ENCODE data around the gene KRTAP5-9. TPM values are rescaled to one million over a fixed set of nuclear protein-coding genes. Genes with fewer than 3 reads are reported as not detected.
"Not testable (repeated sequence)": the region's sequence is repeated elsewhere in the genome, so short reads cannot be mapped to it uniquely, and the experiment has no call there.

Gene KRTAP5-9
- total and polyA plus RNA-seq, 2 donors: 0.54 TPM; not detected in 1

DNA sequence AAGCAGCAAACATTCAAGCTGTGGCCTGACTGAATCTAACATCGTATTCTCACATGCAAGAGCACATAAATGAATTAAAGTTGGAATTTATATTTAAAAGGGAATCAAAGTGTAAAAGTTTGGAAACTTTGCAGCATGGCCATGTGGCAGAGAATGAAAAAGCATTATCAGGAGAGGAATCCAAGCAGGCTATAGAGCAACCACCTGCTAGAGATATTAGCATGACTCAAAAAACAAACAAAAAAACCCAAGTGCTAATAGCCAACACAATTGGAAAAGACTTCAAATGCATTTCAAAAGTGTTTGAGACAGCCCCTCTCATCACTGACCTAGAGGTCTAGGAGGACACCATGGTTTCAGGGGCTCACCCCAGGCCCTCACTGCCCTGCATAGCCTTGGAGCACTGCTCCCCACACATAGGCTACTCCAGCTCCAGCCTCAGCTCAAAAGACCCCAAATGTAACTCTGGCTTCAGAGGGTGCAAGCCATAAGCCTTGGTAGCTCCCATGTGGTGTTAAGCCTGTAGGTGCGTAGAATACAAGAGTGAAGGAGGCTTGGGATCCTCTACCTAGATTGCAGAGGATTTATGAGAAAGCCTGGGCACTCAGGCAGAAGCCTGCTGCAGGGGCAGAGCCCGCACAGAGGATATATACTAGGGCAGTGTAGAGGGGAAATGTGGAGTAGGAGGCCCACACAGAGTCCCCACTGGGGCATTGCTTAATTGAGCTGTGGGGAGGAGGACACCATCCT lies 22.9 kb upstream of the KRTAP5-9 start:
- no peaks in the 10 kb centered on the region for H3K4me1 ChIP-seq (ENCODE audit: insufficient read depth)
- WGBS: 63% methylated on average over 3 of the region's 3 CpGs
- H3K36me3 ChIP-seq (ENCODE audit: insufficient read depth): no peaks in the 10 kb centered on the region
- no peak overlapping the region for H3K27ac ChIP-seq (ENCODE audit: low read depth)
- H3K4me3 ChIP-seq (ENCODE audit: low read depth, low read length): no peak overlapping the region
- no peak for DNase-seq (ENCODE audit: extremely low spot score)

DNA sequence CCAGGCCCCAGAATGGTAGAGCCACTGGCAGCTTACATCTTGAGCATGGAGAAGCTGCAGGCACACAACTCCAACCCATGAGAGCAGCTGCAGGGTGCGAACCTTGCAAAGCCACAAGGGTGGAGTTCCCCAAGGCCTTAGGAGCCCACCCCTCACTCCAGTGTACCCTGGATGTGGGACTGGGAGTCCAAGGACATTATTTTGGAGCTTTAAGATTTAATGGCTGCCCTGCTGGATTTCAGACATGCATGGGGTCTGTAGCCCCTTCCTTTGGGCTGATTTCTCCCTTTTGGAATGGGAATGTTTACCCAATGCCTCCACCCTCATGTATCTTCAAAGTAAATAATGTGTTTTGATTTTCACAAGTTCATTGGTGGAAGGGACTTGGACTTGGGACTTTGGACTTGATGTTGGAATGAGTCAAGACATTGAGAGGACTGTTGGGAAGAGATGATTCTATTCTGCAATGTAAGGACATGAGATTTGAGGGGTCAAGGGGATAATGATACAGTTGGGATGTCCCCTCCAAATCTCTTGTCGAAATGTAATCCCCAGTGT lies 22.2 kb upstream of the KRTAP5-9 start:
- Histone ChIP-seq H3K36me3 (ENCODE audit: insufficient read depth) (no peaks in the 10 kb centered on the region), H3K27ac (ENCODE audit: low read depth) (no peak overlapping the region), H3K4me3 (ENCODE audit: low read depth, low read length) (no peak overlapping the region), H3K4me1 (ENCODE audit: insufficient read depth) (no peaks in the 10 kb centered on the region)
- no peak for DNase-seq (ENCODE audit: extremely low spot score)
- 71% methylated on average over 2 of the region's 2 CpGs for WGBS

DNA sequence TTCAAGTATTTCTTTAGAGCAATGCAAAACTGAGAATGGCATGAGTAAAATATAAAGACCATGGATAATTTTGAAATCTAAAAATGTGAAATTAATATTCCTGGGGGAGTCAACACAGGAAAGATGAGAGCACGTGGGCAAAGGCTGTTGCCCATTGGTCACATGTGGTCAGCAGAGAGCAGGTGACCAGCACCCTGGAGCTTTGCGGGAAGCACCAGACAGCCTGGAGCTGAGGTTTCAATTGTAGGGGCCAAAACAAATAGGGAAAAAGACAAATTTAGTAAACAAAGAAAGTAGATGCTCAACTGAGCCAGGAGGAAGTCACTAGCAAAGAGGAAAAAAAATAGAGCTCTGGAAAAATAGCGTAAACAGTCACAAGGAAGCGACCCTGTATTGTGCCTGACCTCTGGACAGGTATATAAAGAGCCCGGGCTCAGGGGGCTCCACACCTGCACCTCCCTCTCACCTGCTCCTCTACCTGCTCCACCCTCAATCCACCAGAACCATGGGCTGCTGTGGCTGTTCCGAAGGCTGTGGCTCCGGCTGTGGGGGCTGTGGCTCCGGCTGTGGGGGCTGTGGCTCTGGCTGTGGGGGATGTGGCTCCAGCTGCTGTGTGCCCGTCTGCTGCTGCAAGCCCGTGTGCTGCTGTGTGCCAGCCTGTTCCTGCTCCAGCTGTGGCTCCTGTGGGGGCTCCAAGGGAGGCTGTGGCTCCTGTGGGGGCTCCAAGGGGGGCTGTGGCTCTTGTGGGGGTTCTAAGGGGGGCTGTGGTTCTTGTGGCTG lies 21.2 kb upstream of the KRTAP5-9 start, which contains the start of gene KRTAP5-7:
Gene KRTAP5-7 (plus strand): TSS at position 472 of the 780 bp plus-strand sequence. CDS start 34 bp downstream, at position 506.
- not testable (repeated sequence) for H3K36me3 ChIP-seq (ENCODE audit: insufficient read depth); DNase-seq (ENCODE audit: extremely low spot score); H3K27ac ChIP-seq (ENCODE audit: low read depth); H3K4me1 ChIP-seq (ENCODE audit: insufficient read depth); H3K4me3 ChIP-seq (ENCODE audit: low read depth, low read length)
- 61% methylated on average over 10 of the region's 10 CpGs for WGBS

DNA sequence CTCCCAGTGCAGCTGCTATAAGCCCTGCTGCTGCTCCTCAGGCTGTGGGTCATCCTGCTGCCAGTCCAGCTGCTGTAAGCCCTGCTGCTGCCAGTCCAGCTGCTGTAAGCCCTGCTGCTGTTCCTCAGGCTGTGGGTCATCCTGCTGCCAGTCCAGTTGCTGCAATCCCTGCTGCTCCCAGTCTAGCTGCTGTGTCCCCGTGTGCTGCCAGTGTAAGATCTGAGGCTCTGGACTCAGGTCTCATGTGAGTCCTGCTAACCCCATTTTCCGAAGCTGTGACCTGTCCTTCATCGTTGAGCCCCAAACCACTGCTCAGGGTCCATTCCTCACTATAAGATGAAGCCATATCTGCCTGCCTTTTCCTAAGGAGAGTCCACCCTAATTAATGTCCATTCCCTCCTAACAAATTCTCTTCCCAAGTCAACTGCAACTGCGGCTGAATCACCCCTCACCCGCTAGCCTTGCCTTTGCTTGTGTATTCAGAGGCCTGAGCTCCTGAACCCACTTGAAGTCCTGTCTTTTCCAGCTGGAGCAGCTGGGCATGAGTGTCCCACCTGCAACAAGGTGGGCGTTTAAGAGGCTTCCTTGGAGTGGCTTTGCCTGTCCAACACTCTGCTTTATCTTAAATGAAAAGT lies 20.5 kb upstream of the KRTAP5-9 start:
- no peak overlapping the region for H3K4me3 ChIP-seq (ENCODE audit: low read depth, low read length)

DNA sequence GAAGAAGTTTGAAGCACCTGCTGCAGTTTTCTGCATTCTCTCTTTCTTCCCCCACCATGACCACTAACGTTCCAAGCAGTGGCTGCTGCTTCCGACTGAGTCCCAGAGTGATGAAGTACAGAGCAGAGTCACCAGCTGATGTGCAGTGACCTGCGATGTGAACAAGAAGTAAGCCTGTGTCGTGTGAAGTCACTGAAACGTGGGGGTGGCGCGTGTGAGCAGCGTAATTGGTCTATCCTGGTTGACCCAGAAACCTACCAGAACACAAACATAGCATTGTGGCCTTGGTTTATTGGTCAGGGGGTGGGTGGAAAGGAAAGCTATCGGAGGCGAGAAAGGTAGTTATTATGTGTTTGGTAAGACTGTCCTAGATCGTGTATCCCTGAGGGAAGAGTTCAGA lies 17.6 kb upstream of the KRTAP5-9 start:
- no peak for DNase-seq (ENCODE audit: extremely low spot score)
- 81% methylated on average over 11 of the region's 11 CpGs for WGBS

More for the DNA sequence above, 20.5 kb upstream of the KRTAP5-9 start:
- Histone ChIP-seq H3K27ac (ENCODE audit: low read depth) (no peak overlapping the region), H3K4me1 (ENCODE audit: insufficient read depth) (no peaks in the 10 kb centered on the region), H3K36me3 (ENCODE audit: insufficient read depth) (no peaks in the 10 kb centered on the region)
- WGBS: 84% methylated on average over 6 of the region's 6 CpGs
- DNase-seq (ENCODE audit: extremely low spot score): no peak

DNA sequence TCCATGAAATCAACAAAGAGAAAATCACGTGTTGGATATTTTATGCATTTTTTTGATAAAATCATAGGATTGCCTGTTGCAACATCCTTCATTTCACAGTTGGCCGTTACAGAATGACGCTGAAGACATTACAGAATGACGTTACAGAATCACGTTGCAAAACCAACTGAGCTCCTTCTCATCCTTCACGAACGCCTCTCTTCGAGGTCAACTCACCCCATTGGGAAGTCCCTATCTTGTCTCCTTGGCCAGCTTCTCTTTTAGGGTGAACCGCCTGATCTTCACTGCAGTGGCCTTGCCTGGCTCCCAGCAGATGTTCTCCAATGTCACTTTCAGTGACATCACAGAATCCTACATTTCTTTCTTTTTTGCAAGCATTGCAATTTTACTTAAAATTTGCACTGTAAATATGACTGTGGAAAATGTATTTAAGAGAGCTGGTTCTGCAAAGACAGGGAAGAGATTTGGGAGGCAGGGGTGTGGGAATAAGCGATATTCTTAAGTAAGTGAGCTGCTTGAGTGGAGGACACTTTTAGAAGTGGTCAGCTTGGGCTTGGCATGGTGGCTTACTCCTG lies 16.1 kb upstream of the KRTAP5-9 start:
- no peaks in the 10 kb centered on the region for H3K4me1 ChIP-seq (ENCODE audit: insufficient read depth)

More for the DNA sequence above, 17.6 kb upstream of the KRTAP5-9 start:
- Histone ChIP-seq H3K36me3 (ENCODE audit: insufficient read depth) (no peaks in the 10 kb centered on the region), H3K4me3 (ENCODE audit: low read depth, low read length) (no peak overlapping the region), H3K4me1 (ENCODE audit: insufficient read depth) (no peaks in the 10 kb centered on the region), H3K27ac (ENCODE audit: low read depth) (no peak overlapping the region)

DNA sequence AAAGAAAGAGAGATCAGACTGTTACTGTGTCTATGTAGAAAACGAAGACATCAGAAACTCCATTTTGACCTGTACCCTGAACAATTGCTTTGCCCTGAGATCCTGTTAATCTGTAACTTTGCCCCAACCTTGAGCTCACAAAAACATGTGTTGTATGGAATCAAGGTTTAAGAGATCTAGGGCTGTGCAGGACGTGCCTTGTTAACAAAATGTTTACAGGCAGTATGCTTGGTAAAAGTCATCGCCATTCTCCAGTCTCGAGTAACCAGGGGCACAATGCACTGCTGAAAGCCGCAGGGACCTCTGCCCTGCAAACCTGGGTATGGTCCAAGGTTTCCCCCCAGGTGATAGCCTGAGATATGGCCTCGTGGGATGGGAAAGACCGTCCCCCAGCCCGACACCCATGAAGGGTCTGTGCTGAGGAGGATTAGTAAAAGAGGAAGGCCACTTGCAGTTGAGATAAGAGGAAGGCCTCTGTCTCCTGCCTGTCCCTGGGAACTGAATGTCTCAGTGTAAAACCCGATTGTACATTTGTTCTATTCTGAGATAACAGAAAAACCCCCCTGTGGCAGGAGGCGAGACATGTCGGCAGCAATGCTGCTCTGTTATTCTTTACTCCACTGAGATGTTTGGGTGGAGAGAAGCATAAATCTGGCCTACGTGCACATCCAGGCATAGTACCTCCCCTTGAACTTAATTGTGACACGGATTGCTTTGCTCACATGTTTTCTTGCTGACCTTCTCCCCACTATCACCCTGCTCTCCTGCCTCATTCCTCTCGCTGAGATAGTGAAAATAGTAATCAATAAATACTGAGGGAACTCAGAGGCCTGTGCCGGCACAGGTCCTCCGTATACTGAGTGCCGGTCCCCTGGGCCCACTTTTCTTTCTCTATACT lies 13.3 kb upstream of the KRTAP5-9 start:
- H3K4me1 ChIP-seq (ENCODE audit: insufficient read depth); DNase-seq (ENCODE audit: extremely low spot score); H3K27ac ChIP-seq (ENCODE audit: low read depth); H3K4me3 ChIP-seq (ENCODE audit: low read depth, low read length); H3K36me3 ChIP-seq (ENCODE audit: insufficient read depth): not testable (repeated sequence)
- WGBS: 60% methylated on average over 17 of the region's 17 CpGs

More for the DNA sequence above, 16.1 kb upstream of the KRTAP5-9 start:
- 79% methylated on average over 10 of the region's 10 CpGs for WGBS
- H3K4me3 ChIP-seq (ENCODE audit: low read depth, low read length): no peak overlapping the region
- DNase-seq (ENCODE audit: extremely low spot score): no peak
- no peaks in the 10 kb centered on the region for H3K36me3 ChIP-seq (ENCODE audit: insufficient read depth)
- no peak overlapping the region for H3K27ac ChIP-seq (ENCODE audit: low read depth)

DNA sequence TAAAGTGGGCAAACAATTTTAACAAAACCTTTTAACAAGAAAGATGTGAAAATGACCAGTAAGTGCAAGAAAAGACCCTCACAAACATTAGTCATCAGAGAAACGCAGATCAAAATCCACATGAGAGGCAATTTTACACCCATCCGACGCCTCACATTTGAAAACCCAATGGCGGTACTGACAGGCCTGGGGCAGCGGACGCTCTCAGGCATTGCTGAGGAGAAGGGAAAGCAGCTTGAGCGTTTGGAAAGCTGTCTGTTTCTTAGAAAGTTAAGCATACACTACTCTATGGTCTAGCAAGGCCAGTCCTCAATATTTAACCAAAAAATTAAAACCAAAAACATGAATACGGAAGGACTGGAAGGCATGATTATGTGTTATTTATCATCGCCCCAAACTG lies 12.4 kb upstream of the KRTAP5-9 start:
- WGBS: 97% methylated on average over 9 of the region's 9 CpGs
- H3K4me3 ChIP-seq (ENCODE audit: low read depth, low read length): no peak overlapping the region

DNA sequence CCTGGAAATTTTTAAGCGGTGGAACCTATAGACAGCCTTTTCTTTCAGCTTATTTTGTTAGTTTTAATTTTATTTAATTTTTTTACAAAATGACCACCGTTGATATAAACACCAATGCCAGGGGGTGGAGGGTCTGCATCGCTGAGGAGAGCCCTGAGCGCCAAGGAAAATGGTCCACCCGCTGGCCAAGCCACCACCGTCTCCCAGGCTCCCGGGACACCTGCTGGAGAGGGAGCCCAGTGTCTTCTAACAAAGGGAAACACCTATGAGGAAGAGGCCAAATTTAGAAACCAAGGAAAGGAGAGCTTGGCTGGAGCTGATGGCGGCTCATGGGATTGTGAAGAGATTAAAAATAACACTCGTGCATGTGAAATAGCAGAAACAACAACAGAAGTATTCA lies 10.7 kb upstream of the KRTAP5-9 start:
- WGBS: 85% methylated on average over 9 of the region's 9 CpGs
- H3K4me3 ChIP-seq (ENCODE audit: low read depth, low read length): no peak overlapping the region
- no peak for DNase-seq (ENCODE audit: extremely low spot score)
- no peaks in the 10 kb centered on the region for H3K36me3 ChIP-seq (ENCODE audit: insufficient read depth)
- no peak overlapping the region for H3K27ac ChIP-seq (ENCODE audit: low read depth)
- H3K4me1 ChIP-seq (ENCODE audit: insufficient read depth): no peaks in the 10 kb centered on the region

More for the DNA sequence above, 12.4 kb upstream of the KRTAP5-9 start:
- H3K27ac ChIP-seq (ENCODE audit: low read depth): no peak overlapping the region
- H3K36me3 ChIP-seq (ENCODE audit: insufficient read depth): no peaks in the 10 kb centered on the region
- no peak for DNase-seq (ENCODE audit: extremely low spot score)
- no peaks in the 10 kb centered on the region for H3K4me1 ChIP-seq (ENCODE audit: insufficient read depth)

DNA sequence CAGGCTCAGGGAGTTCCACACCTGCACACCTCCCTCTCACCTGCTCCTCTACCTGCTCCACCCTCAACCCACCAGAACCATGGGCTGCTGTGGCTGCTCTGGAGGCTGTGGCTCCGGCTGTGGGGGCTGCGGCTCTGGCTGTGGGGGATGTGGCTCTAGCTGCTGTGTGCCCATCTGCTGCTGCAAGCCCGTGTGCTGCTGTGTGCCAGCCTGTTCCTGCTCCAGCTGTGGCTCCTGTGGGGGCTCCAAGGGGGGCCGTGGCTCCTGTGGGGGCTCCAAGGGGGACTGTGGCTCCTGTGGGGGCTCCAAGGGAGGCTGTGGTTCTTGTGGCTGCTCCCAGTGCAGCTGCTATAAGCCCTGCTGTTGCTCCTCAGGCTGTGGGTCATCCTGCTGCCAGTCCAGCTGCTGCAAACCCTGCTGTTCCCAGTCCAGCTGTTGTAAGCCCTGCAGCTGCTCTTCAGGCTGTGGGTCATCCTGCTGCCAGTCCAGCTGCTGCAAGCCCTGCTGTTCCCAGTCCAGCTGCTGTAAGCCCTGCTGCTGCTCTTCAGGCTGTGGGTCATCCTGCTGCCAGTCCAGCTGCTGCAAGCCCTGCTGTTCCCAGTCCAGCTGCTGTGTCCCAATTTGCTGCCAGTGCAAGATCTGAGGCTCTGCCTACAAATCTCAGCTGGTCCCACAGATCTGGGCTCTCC lies 10.1 kb upstream of the KRTAP5-9 start, which contains the start of gene KRTAP5-8:
Gene KRTAP5-8 (plus strand): TSS at position 49 of the 689 bp plus-strand sequence. CDS start 31 bp downstream, at position 80.
- not testable (repeated sequence) for DNase-seq (ENCODE audit: extremely low spot score); H3K36me3 ChIP-seq (ENCODE audit: insufficient read depth); H3K4me3 ChIP-seq (ENCODE audit: low read depth, low read length); H3K27ac ChIP-seq (ENCODE audit: low read depth); H3K4me1 ChIP-seq (ENCODE audit: insufficient read depth)
- 61% methylated on average over 4 of the region's 4 CpGs for WGBS

DNA sequence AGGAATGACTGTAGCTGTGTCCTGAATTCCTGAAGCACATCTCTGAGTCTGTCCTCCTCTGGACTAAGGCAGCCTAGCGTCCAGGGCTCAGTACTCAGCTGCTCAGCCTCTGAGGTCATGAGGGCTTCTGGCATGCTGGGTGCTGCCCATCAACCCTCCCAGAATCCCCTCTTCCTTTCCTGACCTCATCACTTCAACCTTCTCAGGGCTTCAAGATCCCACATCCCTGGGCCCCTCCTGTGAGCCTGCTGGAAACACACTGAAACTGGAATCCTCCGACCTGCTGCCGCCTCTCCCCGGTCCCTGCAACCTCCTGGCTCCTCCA lies 9.6 kb upstream of the KRTAP5-9 start:
- 77% methylated on average over 4 of the region's 4 CpGs for WGBS

DNA sequence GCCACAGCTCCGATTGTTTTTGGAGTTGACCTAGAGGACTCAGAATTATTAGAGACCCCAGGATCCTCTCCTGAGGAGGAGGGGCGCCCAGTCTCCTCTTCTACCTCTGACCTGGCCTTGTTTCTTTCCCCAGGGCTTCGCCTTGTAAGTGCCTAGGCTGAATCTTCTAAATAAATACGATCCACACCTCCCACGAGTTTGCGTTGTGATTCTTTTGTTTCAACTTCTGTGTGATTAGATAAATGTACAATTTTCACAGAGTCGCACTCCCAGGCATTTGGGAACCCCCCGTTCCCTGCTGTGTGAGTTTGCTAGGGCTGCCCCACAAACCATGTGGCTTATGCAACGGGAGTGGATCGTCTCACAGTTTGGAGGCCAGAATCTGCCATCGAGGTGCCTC lies 9.2 kb upstream of the KRTAP5-9 start:
- WGBS: 85% methylated on average over 11 of the region's 11 CpGs
- Histone ChIP-seq H3K4me3 (ENCODE audit: low read depth, low read length) (no peak overlapping the region), H3K4me1 (ENCODE audit: insufficient read depth) (no peaks in the 10 kb centered on the region), H3K27ac (ENCODE audit: low read depth) (no peak overlapping the region), H3K36me3 (ENCODE audit: insufficient read depth) (no peaks in the 10 kb centered on the region)
- DNase-seq (ENCODE audit: extremely low spot score): no peak

More for the DNA sequence above, 9.6 kb upstream of the KRTAP5-9 start:
- Histone ChIP-seq H3K36me3 (ENCODE audit: insufficient read depth) (no peaks in the 10 kb centered on the region), H3K4me3 (ENCODE audit: low read depth, low read length) (no peak overlapping the region), H3K27ac (ENCODE audit: low read depth) (no peak overlapping the region), H3K4me1 (ENCODE audit: insufficient read depth) (no peaks in the 10 kb centered on the region)
- no peak for DNase-seq (ENCODE audit: extremely low spot score)

Measured in urinary bladder (tissue), 4 donors.